Adrenal gland (tissue), 12 donors: Measurements from ENCODE around the gene MLXIPL. TPM values are rescaled to one million over a fixed set of nuclear protein-coding genes. Genes with fewer than 3 reads are reported as not detected.

Source experiments
- DNase-seq, 7 donors: peaks; one replicate each; pipeline ENCODE4 v3.0.0-alpha.2; 2019 to 2020
- H3K27ac ChIP-seq, 5 donors: fragments of 200-600 bp; sonication (generic) in 4 of 5; 1 replicate in 3 of 5; 2 replicates in 2 of 5; pipeline versions ENCODE4 v1.5.1 to v1.8.0; 2016 to 2020; ENCODE audit warnings: mild to moderate bottlenecking in 1 of 5
- H3K27me3 ChIP-seq: fragments of 200-600 bp; 2 replicates; pipeline ENCODE4 v1.8.0; 2021
- H3K36me3 ChIP-seq, 2 donors: fragments of 200-600 bp; replicated peaks in 1 of 2; 1 replicate in 1 of 2; 2 replicates in 1 of 2; pipeline versions ENCODE4 v1.5.1 to v1.8.0; 2018 to 2022
- H3K4me1 ChIP-seq, 2 donors: fragments of 200-600 bp; replicated peaks in 1 of 2; 1 replicate in 1 of 2; 2 replicates in 1 of 2; pipeline versions ENCODE4 v1.5.1 to v1.8.0; 2018 to 2021
- H3K4me3 ChIP-seq, 4 donors: fragments of 200-600 bp; sonication (generic) in 3 of 4; one replicate each; pipeline ENCODE4 v1.5.1; 2016 to 2018
- H3K9me3 ChIP-seq, 3 donors: fragments of 200-600 bp; sonication (generic) in 1 of 3; replicated peaks in 1 of 3; 1 replicate in 2 of 3; 2 replicates in 1 of 3; pipeline versions ENCODE4 v1.5.1 to v1.8.0; 2016 to 2021
- CTCF ChIP-seq, 6 experiments: fragments of 450-650 bp in 4 of 6; fragments of 200-600 bp in 2 of 6; sonication (generic) in 1 of 6; IDR thresholded peaks; 1 replicate in 5 of 6; 2 replicates in 1 of 6; pipeline versions ENCODE4 v1.5.1 to v1.8.0; 2016 to 2021; ENCODE audit warnings: antibody characterized with exemption in 6 of 6, mild to moderate bottlenecking in 2 of 6, moderate library complexity in 1 of 6
- POLR2A ChIP-seq, 2 donors: fragments of 450-650 bp; IDR thresholded peaks; one replicate each; pipeline ENCODE4 v1.6.1; 2017; ENCODE audit warnings: antibody characterized with exemption in 2 of 2, mild to moderate bottlenecking in 2 of 2, moderate library complexity in 1 of 2
- WGBS, 4 donors: extraction: QIAGEN DNeasy Blood & Tissue Kit in 2 of 4; methylation state at CpG; one replicate each; pipeline versions ENCODE4 v1.1.5 to v1.1.7; 2013 to 2017; 5-methylcytosine and 5-hydroxymethylcytosine counted together
- intact Hi-C, 2 donors: fragments of 100-400 bp; cut with DNase I; formaldehyde crosslinking; loops; one replicate each; pipeline versions ENCODE4 v1.14.1 to v1.15.0; 2022 to 2023
- polyA plus RNA-seq, 3 donors: library from polyadenylated mRNA; stranded (reverse); fragments of 200-250 nt in 2 of 3; fragments of 350-450 nt in 1 of 3; fragmentation: Illumina TruSeq in 1 of 3; extraction: RNeasy Lipid Tissue Mini Kit (QIAGEN cat#74804) in 1 of 3; gene quantifications; one replicate each; pipeline ENCODE4 v1.2.3, GENCODE V29; 2013 to 2014
- total RNA-seq, 9 donors: library from RNA; depleted of rRNA in 4 of 9; stranded (reverse); fragments of >200 nt in 4 of 9; fragments of 120-200 nt in 1 of 9; fragmentation: NEBNext Ultra II Directional in 1 of 9; extraction: Animal tissue kit (Norgen Biotek cat#: 25700) in 1 of 9; gene quantifications; one replicate each; pipeline versions ENCODE4 v1.1.0 to v1.2.4, GENCODE V29; 2013 to 2023
- donor health status: healthy with polysubstance abuse.
- donor health status: Bipolar disorder and iron deficiency.
- donor health status: DM: yes; HTN: yes; CAD: no.
- donor health status: DM: no; HTN: no; CAD: no.
- donor health status: DM: no; HTN: no; CAD: no.
- donor health status: DM: yes; HTN: yes; CAD: no.

MLXIPL gene
- total and polyA plus RNA-seq, 12 donors, result under 0.01 to 586 (median 62.7) TPM

GRCh38 chr7:73547841-73548240, 76.5 kb downstream of the MLXIPL start:
- intact Hi-C loops, result no loop called here
- H3K36me3 ChIP-seq, result peaks cover 0 to 41% of the 10 kb centered on the region in 2 donors
- WGBS, 4 donors, result 91 to 97% (median 95%) methylated on average over 7 to 9 of the region's 9 CpGs
- H3K4me1 ChIP-seq, result peaks cover 0 to 12% of the 10 kb centered on the region in 2 donors
- H3K27me3 ChIP-seq, result no peaks in the 10 kb centered on the region
- no peak for DNase-seq
- H3K27ac ChIP-seq, result no peak overlapping the region
- H3K9me3 ChIP-seq, result no peaks in the 10 kb centered on the region
- TF ChIP-seq POLR2A (IDR thresholded peaks at IDR 0.05) (no peak), CTCF (IDR thresholded peaks at IDR 0.05) (no peak)
- no peak overlapping the region for H3K4me3 ChIP-seq

GRCh38 chr7:73544678-73545077, 79.6 kb downstream of the MLXIPL start:
- WGBS, 4 donors, result 95 to 100% (median 97%) methylated on average over 2 of the region's 2 CpGs
- no peak overlapping the region for H3K27ac ChIP-seq
- intact Hi-C loops, result no loop called here
- H3K4me1 ChIP-seq, result peaks cover 0 to 12% of the 10 kb centered on the region in 2 donors
- peaks cover 0 to 45% of the 10 kb centered on the region in 2 donors for H3K36me3 ChIP-seq
- TF ChIP-seq POLR2A (IDR thresholded peaks at IDR 0.05) (no peak), CTCF (IDR thresholded peaks at IDR 0.05) (no peak)
- no peak for DNase-seq
- H3K4me3 ChIP-seq, result no peak overlapping the region
- H3K27me3 ChIP-seq, result no peaks in the 10 kb centered on the region
- no peaks in the 10 kb centered on the region for H3K9me3 ChIP-seq

Other genes starting within 250 kb of the MLXIPL start
- 1 to 10 TPM in 3 of 9 donors, under 1 TPM in 6; 0.32 to 4.8 (median 0.77) TPM for gene FZD9, start 190.7 kb downstream of the MLXIPL start, total RNA-seq
- gene FZD9, start 190.7 kb downstream of the MLXIPL start, polyA plus RNA-seq, result under 1 TPM; 0.05 to 0.67 (median 0.64) TPM
- gene BAZ1B, start 102.2 kb downstream of the MLXIPL start, total RNA-seq, result 10 to 100 TPM; 40.4 to 65.5 (median 43.8) TPM
- gene BAZ1B, start 102.2 kb downstream of the MLXIPL start, polyA plus RNA-seq, result 10 to 100 TPM; 14.5 to 49.4 (median 27.7) TPM
- 10 to 100 TPM; 19.0 to 97.9 (median 64.2) TPM for gene BCL7B, start 66.8 kb downstream of the MLXIPL start, total RNA-seq
- 10 to 100 TPM; 76.1 to 87.2 (median 77.7) TPM for gene BCL7B, start 66.8 kb downstream of the MLXIPL start, polyA plus RNA-seq
- 100 to 1,000 TPM in 1 of 9 donors, 10 to 100 TPM in 8; 29.5 to 136 (median 56.7) TPM for gene TBL2, start 45.9 kb downstream of the MLXIPL start, total RNA-seq
- gene TBL2, start 45.9 kb downstream of the MLXIPL start, polyA plus RNA-seq, result 10 to 100 TPM; 14.2 to 47.5 (median 15.3) TPM
- gene VPS37D, start 43.3 kb upstream of the MLXIPL start, total RNA-seq, result 1 to 10 TPM in 6 of 9 donors, under 1 TPM in 3; 0.54 to 7.0 (median 2.0) TPM
- 1 to 10 TPM in 2 of 3 donors, under 1 TPM in 1; 0.20 to 2.0 (median 1.4) TPM for gene VPS37D, start 43.3 kb upstream of the MLXIPL start, polyA plus RNA-seq
- gene DNAJC30, start 58.9 kb upstream of the MLXIPL start, total RNA-seq, result 10 to 100 TPM in 7 of 9 donors, 1 to 10 TPM in 2; 7.1 to 28.2 (median 16.1) TPM
- 10 to 100 TPM in 2 of 3 donors, 1 to 10 TPM in 1; 9.9 to 14.8 (median 13.9) TPM for gene DNAJC30, start 58.9 kb upstream of the MLXIPL start, polyA plus RNA-seq
- gene BUD23, start 59.1 kb upstream of the MLXIPL start, total RNA-seq, result 10 to 100 TPM; 34.7 to 69.4 (median 60.2) TPM
- 100 to 1,000 TPM in 2 of 3 donors, 10 to 100 TPM in 1; 79.5 to 123 (median 115) TPM for gene BUD23, start 59.1 kb upstream of the MLXIPL start, polyA plus RNA-seq
- 1 to 10 TPM in 8 of 9 donors, under 1 TPM in 1; 0.52 to 8.0 (median 4.5) TPM for gene STX1A, start 95.1 kb upstream of the MLXIPL start, total RNA-seq
- gene STX1A, start 95.1 kb upstream of the MLXIPL start, polyA plus RNA-seq, result 10 to 100 TPM in 1 of 3 donors, 1 to 10 TPM in 2; 5.3 to 28.1 (median 7.2) TPM
- gene ABHD11, start 114.3 kb upstream of the MLXIPL start, total RNA-seq, result 10 to 100 TPM; 13.0 to 23.6 (median 18.3) TPM
- 10 to 100 TPM; 15.4 to 41.6 (median 39.2) TPM for gene ABHD11, start 114.3 kb upstream of the MLXIPL start, polyA plus RNA-seq
- gene CLDN3, start 145.7 kb upstream of the MLXIPL start, total RNA-seq, result under 1 TPM in 4 of 9 donors, not detected in 5; 0.22 to 0.72 (median 0.42) TPM
- gene CLDN3, start 145.7 kb upstream of the MLXIPL start, polyA plus RNA-seq, result under 1 TPM in 2 of 3 donors, not detected in 1; 0.24 to 0.40 TPM
- 1 to 10 TPM in 1 of 9 donors, under 1 TPM in 7, not detected in 1; 0.16 to 1.2 (median 0.43) TPM for gene CLDN4, start 206.5 kb upstream of the MLXIPL start, total RNA-seq
- under 1 TPM; 0.04 to 0.48 (median 0.37) TPM for gene CLDN4, start 206.5 kb upstream of the MLXIPL start, polyA plus RNA-seq
- gene METTL27, start 218.0 kb upstream of the MLXIPL start, total RNA-seq, result 1 to 10 TPM in 8 of 9 donors, not detected in 1; 1.3 to 8.3 (median 3.0) TPM
- 1 to 10 TPM in 2 of 3 donors, under 1 TPM in 1; 0.40 to 2.2 (median 1.1) TPM for gene METTL27, start 218.0 kb upstream of the MLXIPL start, polyA plus RNA-seq
- not detected for gene TMEM270, start 236.6 kb upstream of the MLXIPL start, total RNA-seq
- gene TMEM270, start 236.6 kb upstream of the MLXIPL start, polyA plus RNA-seq, result under 1 TPM in 2 of 3 donors, not detected in 1; 0.20 to 0.56 TPM